Neural cell (in vitro differentiated cells): Measurements from ENCODE around the gene CUX1. TPM values are rescaled to one million over a fixed set of nuclear protein-coding genes. Genes with fewer than 3 reads are reported as not detected.

ENCODE experiments used
- H2AFZ ChIP-seq: fragments of 200-600, 300-800 bp; sonication (generic), shearing (Covaris generic); 2 replicates; pipeline ENCODE4 v1.6.0; 2014; ENCODE audit warnings: low read depth, mild to moderate bottlenecking, antibody characterized with exemption, low read length, moderate library complexity
- H3F3A ChIP-seq: fragments of 200-600 bp; shearing (Covaris generic); 2 replicates; pipeline ENCODE4 v1.6.1; 2016; ENCODE audit warnings: mild to moderate bottlenecking, moderate library complexity, mixed read lengths, antibody characterized with exemption, low read length; ENCODE audit not compliant: insufficient read depth, poor library complexity, severe bottlenecking
- H3K27ac ChIP-seq: fragments of 200-600, 300-800 bp; sonication (generic), shearing (Covaris generic); 2 replicates; pipeline ENCODE4 v1.5.1; 2014; ENCODE audit warnings: mild to moderate bottlenecking, low read length, moderate library complexity
- H3K27me3 ChIP-seq: fragments of 300-800, 200-600 bp; sonication (generic), shearing (Covaris generic); 2 replicates; pipeline ENCODE4 v1.6.0; 2014; ENCODE audit warnings: mild to moderate bottlenecking, low read depth, low read length, moderate library complexity; ENCODE audit not compliant: insufficient read depth
- H3K36me3 ChIP-seq: fragments of 300-800, 200-600 bp; sonication (generic), shearing (Covaris generic); 2 replicates; pipeline ENCODE4 v1.5.1; 2014; ENCODE audit warnings: mild to moderate bottlenecking, antibody characterized with exemption, low read length, moderate library complexity; ENCODE audit not compliant: insufficient read depth
- H3K4me2 ChIP-seq: fragments of 300-800, 200-600 bp; sonication (generic), shearing (Covaris generic); 2 replicates; pipeline ENCODE4 v1.6.0; 2014; ENCODE audit warnings: mild to moderate bottlenecking, low read length
- H3K4me3 ChIP-seq: fragments of 300-800, 200-600 bp; sonication (generic), shearing (Covaris generic); 2 replicates; pipeline ENCODE4 v1.5.1; 2014; ENCODE audit warnings: mild to moderate bottlenecking, low read length, moderate library complexity
- H3K79me2 ChIP-seq: fragments of 200-600 bp; shearing (Covaris generic); replicated peaks from 2 replicates; pipeline ENCODE4 v1.6.0; 2014; ENCODE audit warnings: mild to moderate bottlenecking, low read length, moderate library complexity; ENCODE audit not compliant: insufficient read depth
- H3K9ac ChIP-seq: fragments of 300-800, 200-600 bp; sonication (generic), shearing (Covaris generic); 2 replicates; pipeline ENCODE4 v1.6.1; 2016; ENCODE audit warnings: mild to moderate bottlenecking, low read length, mixed read lengths
- H3K9me2 ChIP-seq: fragments of 200-600 bp; shearing (Covaris generic); 2 replicates; pipeline ENCODE4 v1.6.1; 2016; ENCODE audit warnings: mild to moderate bottlenecking, low read length, mixed read lengths; ENCODE audit not compliant: insufficient read depth
- H3K9me3 ChIP-seq: fragments of 200-600, 300-800 bp; sonication (generic), shearing (Covaris generic); 2 replicates; pipeline ENCODE4 v1.6.1; 2016; ENCODE audit warnings: mild to moderate bottlenecking, mixed run types, low read length, moderate library complexity, mixed read lengths
- H4K20me1 ChIP-seq: fragments of 200-600 bp; shearing (Covaris generic); 2 replicates; pipeline ENCODE4 v1.6.1; 2016; ENCODE audit warnings: mild to moderate bottlenecking, mixed run types; ENCODE audit not compliant: insufficient read depth
- CTCF ChIP-seq: fragments of 450-650 bp; IDR thresholded peaks from 2 replicates; pipeline ENCODE4 v1.5.1; 2014; ENCODE audit warnings: antibody characterized with exemption, mild to moderate bottlenecking, moderate library complexity; ENCODE audit not compliant: poor library complexity, severe bottlenecking
- EP300 ChIP-seq: fragments of 450-650 bp; conservative IDR thresholded peaks from 2 replicates; pipeline ENCODE4 v1.6.1; 2014; ENCODE audit warnings: antibody characterized with exemption, mild to moderate bottlenecking, moderate library complexity; ENCODE audit not compliant: poor library complexity, severe bottlenecking
- EZH2 ChIP-seq: fragments of 200-600, 300-800 bp; shearing (Covaris generic), sonication (generic); IDR thresholded peaks from 2 replicates; pipeline ENCODE4 v1.6.1; 2014; ENCODE audit warnings: antibody characterized with exemption, low read length, borderline replicate concordance, mild to moderate bottlenecking; ENCODE audit not compliant: insufficient read depth, poor library complexity, severe bottlenecking
- MXI1 ChIP-seq: fragments of 450-650 bp; conservative IDR thresholded peaks from 2 replicates; pipeline ENCODE4 v1.6.1; 2014; ENCODE audit warnings: antibody characterized with exemption, mild to moderate bottlenecking; ENCODE audit not compliant: poor library complexity, severe bottlenecking
- POLR2AphosphoS5 ChIP-seq: IDR thresholded peaks from 2 replicates; pipeline ENCODE4 v1.6.1; 2012
- RAD21 ChIP-seq: fragments of 450-650 bp; conservative IDR thresholded peaks from 2 replicates; pipeline ENCODE4 v1.6.1; 2014; ENCODE audit warnings: antibody characterized with exemption, mild to moderate bottlenecking, moderate library complexity
- REST ChIP-seq: IDR thresholded peaks from 2 replicates; pipeline ENCODE4 v1.6.1; 2012; ENCODE audit warnings: borderline replicate concordance
- SMC3 ChIP-seq: fragments of 450-650 bp; conservative IDR thresholded peaks from 2 replicates; pipeline ENCODE4 v1.6.1; 2014; ENCODE audit warnings: antibody characterized with exemption, mild to moderate bottlenecking, moderate library complexity; ENCODE audit not compliant: poor library complexity
- TAF1 ChIP-seq: IDR thresholded peaks from 2 replicates; pipeline ENCODE4 v1.6.1; 2012; ENCODE audit warnings: low read depth
- polyA plus RNA-seq: library from polyadenylated mRNA; depleted of rRNA; stranded (reverse); fragments of >200 nt; gene quantifications from 2 replicates; pipeline ENCODE4 v1.2.3, GENCODE V29; 2014

Gene CUX1
- polyA plus RNA-seq, 1 donor from 2014 or later = 26.6 TPM

- H3K27me3 ChIP-seq = no peaks in the 10 kb centered on the region
- no peaks in the 10 kb centered on the region for H4K20me1 ChIP-seq
- H3K4me3 ChIP-seq = no peak overlapping the region
- H3F3A ChIP-seq = no peaks in the 10 kb centered on the region
- H3K79me2 ChIP-seq = no peaks in the 10 kb centered on the region
- TF ChIP-seq TAF1 (no peak), EZH2 (no peak), SMC3 (no peak), EP300 (no peak), CTCF (no peak), RAD21 (no peak), POLR2AphosphoS5 (no peak), REST (no peak), MXI1 (no peak)
- H3K36me3 ChIP-seq = no peaks in the 10 kb centered on the region
- H3K9me2 ChIP-seq = no peaks in the 10 kb centered on the region
- no peak overlapping the region for H3K9ac ChIP-seq
- H3K9me3 ChIP-seq = no peaks in the 10 kb centered on the region
- H3K27ac ChIP-seq = no peak overlapping the region
- H2AFZ ChIP-seq = no peak overlapping the region
- no peak overlapping the region for H3K4me2 ChIP-seq
These were observed 251.4 kb downstream of the CUX1 start for GRCh38 chr7:102068846-102069245.

- TF ChIP-seq CTCF (peak; percentile 35), POLR2AphosphoS5 (no peak)
- Histone ChIP-seq H3K36me3 (no peaks in the 10 kb centered on the region), H3K9me2 (no peaks in the 10 kb centered on the region), H3K79me2 (no peaks in the 10 kb centered on the region), H3K27me3 (no peaks in the 10 kb centered on the region), H2AFZ (no peak overlapping the region), H3K9me3 (no peaks in the 10 kb centered on the region), H3K9ac (no peak overlapping the region), H4K20me1 (no peaks in the 10 kb centered on the region), H3K4me2 (no peak overlapping the region), H3F3A (no peaks in the 10 kb centered on the region), H3K4me3 (no peak overlapping the region), H3K27ac (peak overlapping the region; percentile 20)
These were observed 252.7 kb downstream of the CUX1 start for GRCh38 chr7:102069931-102070629.
